HEK293 (cell line): Measurements from ENCODE around the gene BMP2K.

Experiments used
- CTCF ChIA-PET: fragments of 350-600 bp; formaldehyde crosslinking; extraction: SDS; loops from one replicate; lab custom pipeline; 2021; ENCODE audit warnings: antibody characterized with exemption; lab: Yijun Ruan, JAX
- POLR2A ChIA-PET: fragments of 300-600 bp; formaldehyde crosslinking; extraction: SDS; loops from one replicate; lab custom pipeline; 2020; ENCODE audit warnings: antibody characterized with exemption, inconsistent platforms; lab: Yijun Ruan, JAX
- H3K27ac ChIP-seq: fragments of 200-500 bp; sonication (Bioruptor generic); 2 replicates; pipeline ENCODE4 v1.5.1; 2014; ENCODE audit warnings: low read depth, low read length, control low read depth, inconsistent platforms; ENCODE audit errors: extremely low read depth
- H3K36me3 ChIP-seq, 2 experiments: fragments of 200-500 bp in 1 of 2; sonication (Bioruptor generic) in 1 of 2; 1 replicate in 1 of 2; 2 replicates in 1 of 2; pipeline ENCODE4 v1.5.1; 2014 to 2017; ENCODE audit warnings: inconsistent platforms in 2 of 2, low read length in 2 of 2; ENCODE audit not compliant: control insufficient read depth in 2 of 2, insufficient read depth in 1 of 2
- H3K4me1 ChIP-seq: fragments of 200-500 bp; sonication (Bioruptor generic); 2 replicates; pipeline ENCODE4 v1.5.1; 2014; ENCODE audit warnings: mild to moderate bottlenecking, low read length, inconsistent platforms; ENCODE audit not compliant: control insufficient read depth, insufficient read depth
- H3K4me3 ChIP-seq: 2 replicates; pipeline ENCODE4 v1.5.1; 2011; ENCODE audit warnings: low read depth, mild to moderate bottlenecking, control low read depth, low read length, moderate library complexity
- H3K9me3 ChIP-seq: fragments of 200-500 bp; sonication (Bioruptor generic); 2 replicates; pipeline ENCODE4 v1.5.1; 2014; ENCODE audit warnings: low read depth, low read length, inconsistent platforms; ENCODE audit not compliant: control insufficient read depth, insufficient read depth
- AEBP2 ChIP-seq: fragments of 450-650 bp; formaldehyde crosslinking; IDR thresholded peaks from 2 replicates; pipeline ENCODE4 v1.5.1; 2016; ENCODE audit warnings: missing biosample characterization, missing genetic modification characterization, borderline replicate concordance
- EGR2 ChIP-seq: fragments of 450-650 bp; formaldehyde crosslinking; IDR thresholded peaks from 2 replicates; pipeline ENCODE4 v1.5.1; 2016; ENCODE audit warnings: low read depth, missing biosample characterization, missing genetic modification characterization
- PRDM1 ChIP-seq: fragments of 450-650 bp; formaldehyde crosslinking; IDR thresholded peaks from 2 replicates; pipeline ENCODE4; 2016; ENCODE audit warnings: missing biosample characterization, missing genetic modification characterization
- PRDM10 ChIP-seq: fragments of 450-650 bp; formaldehyde crosslinking; IDR thresholded peaks from 2 replicates; pipeline ENCODE4 v1.5.1; 2016; ENCODE audit warnings: missing biosample characterization, missing genetic modification characterization
- SALL2 ChIP-seq: fragments of 450-650 bp; formaldehyde crosslinking; IDR thresholded peaks from 2 replicates; pipeline ENCODE4 v1.5.0; 2017; ENCODE audit warnings: missing biosample characterization, mild to moderate bottlenecking, missing genetic modification characterization, borderline replicate concordance
- TSHZ1 ChIP-seq: fragments of 450-650 bp; formaldehyde crosslinking; IDR thresholded peaks from 2 replicates; pipeline ENCODE4 v1.5.1; 2016; ENCODE audit warnings: missing biosample characterization, missing genetic modification characterization, borderline replicate concordance
- WT1 ChIP-seq: fragments of 450-650 bp; formaldehyde crosslinking; IDR thresholded peaks from 2 replicates; pipeline ENCODE4 v1.5.1; 2016; ENCODE audit warnings: missing biosample characterization, missing genetic modification characterization
- ZNF133 ChIP-seq: fragments of 450-650 bp; formaldehyde crosslinking; IDR thresholded peaks from 2 replicates; pipeline ENCODE4 v1.5.1; 2016; ENCODE audit warnings: missing biosample characterization, missing genetic modification characterization
- ZNF174 ChIP-seq: fragments of 450-650 bp; formaldehyde crosslinking; IDR thresholded peaks from 2 replicates; pipeline ENCODE4 v1.5.0; 2017; ENCODE audit warnings: missing biosample characterization, mild to moderate bottlenecking, missing genetic modification characterization
- ZNF24 ChIP-seq: fragments of 450-650 bp; formaldehyde crosslinking; IDR thresholded peaks from 2 replicates; pipeline ENCODE4 v1.5.1; 2016; ENCODE audit warnings: missing biosample characterization, missing genetic modification characterization
- ZNF350 ChIP-seq: fragments of 450-650 bp; formaldehyde crosslinking; IDR thresholded peaks from 2 replicates; pipeline ENCODE4 v1.5.0; 2017; ENCODE audit warnings: missing biosample characterization, mild to moderate bottlenecking, missing genetic modification characterization
- ZNF394 ChIP-seq: fragments of 450-650 bp; formaldehyde crosslinking; IDR thresholded peaks from 2 replicates; pipeline ENCODE4 v1.5.1; 2016; ENCODE audit warnings: missing biosample characterization, missing genetic modification characterization, mild to moderate bottlenecking, moderate library complexity, borderline replicate concordance
- ZNF600 ChIP-seq: fragments of 450-650 bp; formaldehyde crosslinking; IDR thresholded peaks from 2 replicates; pipeline ENCODE4 v1.5.1; 2016; ENCODE audit warnings: missing biosample characterization, missing genetic modification characterization
- ZNF639 ChIP-seq: fragments of 450-650 bp; formaldehyde crosslinking; IDR thresholded peaks from 2 replicates; pipeline ENCODE4 v1.5.1; 2016; ENCODE audit warnings: missing biosample characterization, missing genetic modification characterization
- ZNF76 ChIP-seq: fragments of 450-650 bp; formaldehyde crosslinking; IDR thresholded peaks from 2 replicates; pipeline ENCODE4; 2016; ENCODE audit warnings: low read depth, missing biosample characterization, missing genetic modification characterization, borderline replicate concordance
- ZNF785 ChIP-seq: fragments of 450-650 bp; formaldehyde crosslinking; IDR thresholded peaks from 2 replicates; pipeline ENCODE4 v1.5.1; 2016; ENCODE audit warnings: missing biosample characterization, missing genetic modification characterization
- ZNF843 ChIP-seq: fragments of 450-650 bp; formaldehyde crosslinking; IDR thresholded peaks from 2 replicates; pipeline ENCODE4 v1.5.1; 2016; ENCODE audit warnings: missing biosample characterization, missing genetic modification characterization
- ZSCAN16 ChIP-seq: fragments of 450-650 bp; formaldehyde crosslinking; IDR thresholded peaks from 2 replicates; pipeline ENCODE4 v1.5.1; 2016; ENCODE audit warnings: missing biosample characterization, missing genetic modification characterization

BMP2K gene

GRCh38 chr4:78956975-78957374 lies 180.8 kb downstream of the BMP2K start:
- H3K4me1 ChIP-seq: no peaks in the 10 kb centered on the region
- H3K27ac ChIP-seq: no peak overlapping the region
- no peaks in the 10 kb centered on the region for H3K9me3 ChIP-seq
- no peaks in the 10 kb centered on the region for H3K36me3 ChIP-seq
- TF ChIP-seq SALL2 (tag by site-specific recombination) (no peak), WT1 (tag by site-specific recombination) (no peak), ZNF174 (no peak), ZNF24 (tag by site-specific recombination) (no peak), ZNF600 (tag by site-specific recombination) (no peak), ZNF350 (tag by site-specific recombination) (no peak), PRDM10 (tag by site-specific recombination) (no peak), ZNF133 (no peak), PRDM1 (tag by site-specific recombination) (no peak), ZNF394 (no peak), AEBP2 (tag by site-specific recombination) (no peak), ZNF785 (tag by site-specific recombination) (no peak), ZNF639 (tag by site-specific recombination) (no peak), EGR2 (tag by site-specific recombination) (no peak), ZNF76 (tag by site-specific recombination) (no peak), ZNF843 (tag by site-specific recombination) (no peak), ZSCAN16 (tag by site-specific recombination) (no peak), TSHZ1 (tag by site-specific recombination) (no peak)
- CTCF ChIA-PET: no interaction called here
- POLR2A ChIA-PET: no interaction called here
- H3K4me3 ChIP-seq: no peak overlapping the region
